HEK293 (cell line): ENCODE data around the gene TP53BP2.

Experiments
- ATF2 ChIP-seq: fragments of 450-650 bp; formaldehyde crosslinking; IDR thresholded peaks from 2 replicates; pipeline ENCODE4 v1.5.1; 2016; ENCODE audit warnings: missing biosample characterization, missing genetic modification characterization, low read depth
- BCL11B ChIP-seq: fragments of 450-650 bp; formaldehyde crosslinking; IDR thresholded peaks from 2 replicates; pipeline ENCODE4 v1.5.1; 2016; ENCODE audit warnings: low read depth, missing biosample characterization, missing genetic modification characterization
- HOXC10 ChIP-seq: sonication (generic); formaldehyde crosslinking; IDR thresholded peaks from 2 replicates; pipeline ENCODE4 v1.8.1; 2023; ENCODE audit warnings: mild to moderate bottlenecking, missing genetic modification reagents
- IKZF3 ChIP-seq: fragments of 450-650 bp; IDR thresholded peaks from 2 replicates; pipeline ENCODE4 v1.5.0; 2018; ENCODE audit warnings: missing biosample characterization, mild to moderate bottlenecking, missing genetic modification characterization, moderate library complexity
- KLF10 ChIP-seq: fragments of 450-650 bp; IDR thresholded peaks from 2 replicates; pipeline ENCODE4 v1.5.1; 2018; ENCODE audit warnings: missing biosample characterization, mild to moderate bottlenecking, missing genetic modification characterization
- MEIS1 ChIP-seq: sonication (generic); formaldehyde crosslinking; IDR thresholded peaks from 2 replicates; pipeline ENCODE4 v1.8.1; 2022; ENCODE audit warnings: missing genetic modification reagents, mild to moderate bottlenecking, borderline replicate concordance
- PRDM1 ChIP-seq: fragments of 450-650 bp; formaldehyde crosslinking; IDR thresholded peaks from 2 replicates; pipeline ENCODE4; 2016; ENCODE audit warnings: missing biosample characterization, missing genetic modification characterization
- RBAK ChIP-seq: fragments of 450-650 bp; formaldehyde crosslinking; IDR thresholded peaks from 2 replicates; pipeline ENCODE4 v1.5.1; 2016; ENCODE audit warnings: missing biosample characterization, missing genetic modification characterization
- ZBTB10 ChIP-seq: fragments of 450-650 bp; formaldehyde crosslinking; IDR thresholded peaks from 2 replicates; pipeline ENCODE4 v1.5.1; 2016; ENCODE audit warnings: missing biosample characterization, missing genetic modification characterization
- ZBTB21 ChIP-seq: fragments of 450-650 bp; formaldehyde crosslinking; IDR thresholded peaks from 2 replicates; pipeline ENCODE4 v1.5.1; 2017; ENCODE audit warnings: missing biosample characterization, missing genetic modification characterization
- ZNF114 ChIP-seq: fragments of 450-650 bp; formaldehyde crosslinking; IDR thresholded peaks from 2 replicates; pipeline ENCODE4 v1.5.0; 2017; ENCODE audit warnings: missing biosample characterization, missing genetic modification characterization
- ZNF214 ChIP-seq: fragments of 450-650 bp; formaldehyde crosslinking; IDR thresholded peaks from 2 replicates; pipeline ENCODE4 v1.5.1; 2017; ENCODE audit warnings: missing biosample characterization, mild to moderate bottlenecking, missing genetic modification characterization, borderline replicate concordance
- ZNF24 ChIP-seq: fragments of 450-650 bp; formaldehyde crosslinking; IDR thresholded peaks from 2 replicates; pipeline ENCODE4 v1.5.1; 2016; ENCODE audit warnings: missing biosample characterization, missing genetic modification characterization
- ZNF292 ChIP-seq: fragments of 450-650 bp; formaldehyde crosslinking; IDR thresholded peaks from 2 replicates; pipeline ENCODE4 v1.5.1; 2016; ENCODE audit warnings: low read depth, missing biosample characterization, missing genetic modification characterization, borderline replicate concordance
- ZNF354C ChIP-seq: fragments of 450-650 bp; formaldehyde crosslinking; IDR thresholded peaks from 2 replicates; pipeline ENCODE4 v1.5.1; 2016; ENCODE audit warnings: missing biosample characterization, missing genetic modification characterization, low read depth, borderline replicate concordance
- ZNF366 ChIP-seq: fragments of 450-650 bp; formaldehyde crosslinking; conservative IDR thresholded peaks from 2 replicates; pipeline ENCODE4 v1.5.1; 2016; ENCODE audit warnings: missing biosample characterization, missing genetic modification characterization
- ZNF426 ChIP-seq: fragments of 450-650 bp; formaldehyde crosslinking; IDR thresholded peaks from 2 replicates; pipeline ENCODE4 v1.5.1; 2017; ENCODE audit warnings: missing biosample characterization, missing genetic modification characterization, mild to moderate bottlenecking, inconsistent platforms, moderate library complexity
- ZNF48 ChIP-seq: fragments of 450-650 bp; formaldehyde crosslinking; IDR thresholded peaks from 2 replicates; pipeline ENCODE4 v1.5.1; 2016; ENCODE audit warnings: missing biosample characterization, missing genetic modification characterization
- ZNF521 ChIP-seq: fragments of 450-650 bp; formaldehyde crosslinking; IDR thresholded peaks from 2 replicates; pipeline ENCODE4 v1.5.1; 2017; ENCODE audit warnings: missing biosample characterization, mild to moderate bottlenecking, missing genetic modification characterization
- ZNF530 ChIP-seq: fragments of 450-650 bp; formaldehyde crosslinking; IDR thresholded peaks from 2 replicates; pipeline ENCODE4 v1.5.1; 2016; ENCODE audit warnings: low read depth, missing biosample characterization, missing genetic modification characterization
- ZNF560 ChIP-seq: fragments of 450-650 bp; formaldehyde crosslinking; IDR thresholded peaks from 2 replicates; pipeline ENCODE4 v1.5.1; 2017; ENCODE audit warnings: missing biosample characterization, missing genetic modification characterization, borderline replicate concordance
- ZNF571 ChIP-seq: fragments of 450-650 bp; formaldehyde crosslinking; IDR thresholded peaks from 2 replicates; pipeline ENCODE4 v1.5.0; 2017; ENCODE audit warnings: missing biosample characterization, missing genetic modification characterization
- ZNF585B ChIP-seq: fragments of 450-650 bp; formaldehyde crosslinking; IDR thresholded peaks from 2 replicates; pipeline ENCODE4 v1.5.1; 2016; ENCODE audit warnings: missing biosample characterization, missing genetic modification characterization
- ZNF596 ChIP-seq: fragments of 450-650 bp; IDR thresholded peaks from 2 replicates; pipeline ENCODE4 v1.5.0; 2018; ENCODE audit warnings: missing biosample characterization, mild to moderate bottlenecking, missing genetic modification characterization, moderate library complexity
- ZNF600 ChIP-seq: fragments of 450-650 bp; formaldehyde crosslinking; IDR thresholded peaks from 2 replicates; pipeline ENCODE4 v1.5.1; 2016; ENCODE audit warnings: missing biosample characterization, missing genetic modification characterization
- ZNF626 ChIP-seq: fragments of 450-650 bp; sonication (Bioruptor Pico); formaldehyde crosslinking; IDR thresholded peaks from 2 replicates; pipeline ENCODE4 v1.5.1; 2018; ENCODE audit warnings: missing biosample characterization, missing genetic modification characterization, inconsistent platforms
- ZNF76 ChIP-seq: fragments of 450-650 bp; formaldehyde crosslinking; IDR thresholded peaks from 2 replicates; pipeline ENCODE4; 2016; ENCODE audit warnings: low read depth, missing biosample characterization, missing genetic modification characterization, borderline replicate concordance
- ZNF768 ChIP-seq: fragments of 450-650 bp; formaldehyde crosslinking; IDR thresholded peaks from 2 replicates; pipeline ENCODE4 v1.5.1; 2018; ENCODE audit warnings: missing biosample characterization, mild to moderate bottlenecking, missing genetic modification characterization
- ZNF843 ChIP-seq: fragments of 450-650 bp; formaldehyde crosslinking; IDR thresholded peaks from 2 replicates; pipeline ENCODE4 v1.5.1; 2016; ENCODE audit warnings: missing biosample characterization, missing genetic modification characterization
- ZSCAN30 ChIP-seq: fragments of 450-650 bp; IDR thresholded peaks from 2 replicates; pipeline ENCODE4 v1.5.1; 2018; ENCODE audit warnings: missing biosample characterization, mild to moderate bottlenecking, missing genetic modification characterization, moderate library complexity
- TF ChIP-seq, protein P1 (sequence below): fragments of 450-650 bp; IDR thresholded peaks from 2 replicates; pipeline ENCODE4 v1.5.1; 2018; ENCODE audit warnings: missing biosample characterization, mild to moderate bottlenecking, missing genetic modification characterization
- TF ChIP-seq, protein P2 (sequence below): fragments of 450-650 bp; formaldehyde crosslinking; IDR thresholded peaks from 2 replicates; pipeline ENCODE4 v1.5.1; 2016; ENCODE audit warnings: missing biosample characterization, missing genetic modification characterization

The TP53BP2 gene

DNA sequence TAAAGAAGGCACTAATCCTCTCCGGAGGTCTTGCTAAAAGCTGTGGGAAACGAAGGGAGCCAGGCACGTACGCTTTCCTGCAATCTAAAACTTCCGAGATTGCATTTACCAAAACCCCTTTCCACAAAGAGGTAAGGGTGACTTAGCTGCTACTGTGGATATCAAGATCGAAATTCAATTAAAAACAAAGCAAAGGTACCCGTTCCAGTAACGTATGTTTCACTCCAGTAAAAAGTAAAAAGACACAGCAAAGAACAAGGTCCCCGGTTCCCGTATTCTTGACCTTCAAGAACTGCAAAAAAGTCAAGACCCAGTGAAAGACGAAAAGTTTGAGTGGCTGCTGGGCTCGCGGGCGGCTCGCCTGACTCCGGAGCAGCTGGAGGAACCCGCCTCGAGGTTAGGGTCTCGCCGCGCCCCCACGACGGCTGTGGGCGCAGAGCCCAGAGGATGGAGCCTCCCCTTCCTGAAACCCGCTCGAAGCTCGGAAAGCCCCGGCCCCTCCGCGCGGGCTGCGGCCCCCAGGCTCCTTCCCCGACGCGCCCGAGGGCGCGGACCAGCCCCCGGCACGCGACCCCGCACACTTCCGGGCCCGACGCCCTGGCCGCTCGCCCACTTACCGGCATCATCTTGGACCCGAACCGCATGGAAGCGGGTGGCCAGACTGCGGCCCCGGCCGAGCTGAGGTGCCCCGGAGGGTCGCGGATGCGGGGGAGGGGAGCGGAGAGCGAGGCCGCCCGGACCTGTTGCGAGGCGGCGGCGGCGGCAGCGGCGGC lies 524 bp downstream of the TP53BP2 start (continued):
- TF ChIP-seq ZBTB10 (tag by site-specific recombination) = no peak
- peak; percentile 29; the same call in 1 of the 2 replicates for TF ChIP-seq ZNF76 (tag by site-specific recombination)
- no peak for TF ChIP-seq BCL11B
- TF ChIP-seq PRDM1 (tag by site-specific recombination) = no peak
- TF ChIP-seq MEIS1 (CRISPR knock-in tag) = peak; percentile 23; the same call in 1 of the 2 replicates
- no peak for TF ChIP-seq ZNF114 (tag by site-specific recombination)
- TF ChIP-seq ZNF366 = peak; percentile 22; the same call in 1 of the 2 replicates
- TF ChIP-seq, protein P1, sequence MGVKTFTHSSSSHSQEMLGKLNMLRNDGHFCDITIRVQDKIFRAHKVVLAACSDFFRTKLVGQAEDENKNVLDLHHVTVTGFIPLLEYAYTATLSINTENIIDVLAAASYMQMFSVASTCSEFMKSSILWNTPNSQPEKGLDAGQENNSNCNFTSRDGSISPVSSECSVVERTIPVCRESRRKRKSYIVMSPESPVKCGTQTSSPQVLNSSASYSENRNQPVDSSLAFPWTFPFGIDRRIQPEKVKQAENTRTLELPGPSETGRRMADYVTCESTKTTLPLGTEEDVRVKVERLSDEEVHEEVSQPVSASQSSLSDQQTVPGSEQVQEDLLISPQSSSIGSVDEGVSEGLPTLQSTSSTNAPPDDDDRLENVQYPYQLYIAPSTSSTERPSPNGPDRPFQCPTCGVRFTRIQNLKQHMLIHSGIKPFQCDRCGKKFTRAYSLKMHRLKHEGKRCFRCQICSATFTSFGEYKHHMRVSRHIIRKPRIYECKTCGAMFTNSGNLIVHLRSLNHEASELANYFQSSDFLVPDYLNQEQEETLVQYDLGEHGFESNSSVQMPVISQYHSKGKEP = 0 out of 2 replicates have a peak, but pooled peaks have one; percentile 7
- no peak for TF ChIP-seq ZNF571 (tag by site-specific recombination)
- no peak for TF ChIP-seq ZNF768 (tag by site-specific recombination)
- no peak for TF ChIP-seq ZNF48
- TF ChIP-seq ZNF426 (tag by site-specific recombination) = no peak
- no peak for TF ChIP-seq ZNF214
- TF ChIP-seq ZNF354C (tag by site-specific recombination) = no peak
- peak; percentile 87 for TF ChIP-seq ZNF596
- TF ChIP-seq KLF10 (tag by site-specific recombination) = peak; percentile 96
- no peak for TF ChIP-seq ZNF530 (tag by site-specific recombination)
- TF ChIP-seq ZSCAN30 = peak; percentile 96
- TF ChIP-seq IKZF3 = no peak; the same call in 1 of the 2 replicates
- TF ChIP-seq ZNF24 (tag by site-specific recombination) = peak; percentile 40; the same call in 1 of the 2 replicates
- peak; percentile 64; the same call in 1 of the 2 replicates for TF ChIP-seq ZNF600 (tag by site-specific recombination)
- TF ChIP-seq ZBTB21 (tag by site-specific recombination) = no peak
- peak; percentile 83 for TF ChIP-seq ZNF626 (tag by site-specific recombination)
- no peak for TF ChIP-seq ZNF560
- TF ChIP-seq HOXC10 (CRISPR knock-in tag) = no peak; the same call in 1 of the 2 replicates
- TF ChIP-seq, protein P2, sequence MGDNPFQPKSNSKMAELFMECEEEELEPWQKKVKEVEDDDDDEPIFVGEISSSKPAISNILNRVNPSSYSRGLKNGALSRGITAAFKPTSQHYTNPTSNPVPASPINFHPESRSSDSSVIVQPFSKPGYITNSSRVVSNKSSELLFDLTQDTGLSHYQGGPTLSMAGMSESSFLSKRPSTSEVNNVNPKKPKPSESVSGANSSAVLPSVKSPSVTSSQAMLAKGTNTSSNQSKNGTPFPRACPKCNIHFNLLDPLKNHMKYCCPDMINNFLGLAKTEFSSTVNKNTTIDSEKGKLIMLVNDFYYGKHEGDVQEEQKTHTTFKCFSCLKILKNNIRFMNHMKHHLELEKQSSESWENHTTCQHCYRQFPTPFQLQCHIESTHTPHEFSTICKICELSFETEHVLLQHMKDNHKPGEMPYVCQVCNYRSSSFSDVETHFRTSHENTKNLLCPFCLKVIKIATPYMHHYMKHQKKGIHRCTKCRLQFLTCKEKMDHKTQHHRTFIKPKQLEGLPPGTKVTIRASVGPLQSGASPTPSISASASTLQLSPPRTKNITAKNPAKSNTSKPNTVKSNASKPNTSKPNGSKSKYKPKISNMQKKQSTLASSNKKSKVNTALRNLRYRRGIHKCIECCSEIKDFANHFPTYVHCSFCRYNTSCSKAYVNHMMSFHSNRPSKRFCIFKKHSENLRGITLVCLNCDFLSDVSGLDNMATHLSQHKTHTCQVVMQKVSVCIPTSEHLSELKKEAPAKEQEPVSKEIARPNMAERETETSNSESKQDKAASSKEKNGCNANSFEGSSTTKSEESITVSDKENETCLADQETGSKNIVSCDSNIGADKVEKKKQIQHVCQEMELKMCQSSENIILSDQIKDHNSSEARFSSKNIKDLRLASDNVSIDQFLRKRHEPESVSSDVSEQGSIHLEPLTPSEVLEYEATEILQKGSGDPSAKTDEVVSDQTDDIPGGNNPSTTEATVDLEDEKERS (tag by site-specific recombination) = no peak
- no peak for TF ChIP-seq ATF2
- no peak for TF ChIP-seq ZNF585B (tag by site-specific recombination)
- TF ChIP-seq ZNF521 (tag by site-specific recombination) = no peak
- TF ChIP-seq RBAK (tag by site-specific recombination) = no peak
- TF ChIP-seq ZNF843 (tag by site-specific recombination) = no peak; the same call in 1 of the 2 replicates
- no peak for TF ChIP-seq ZNF292 (tag by site-specific recombination)
